NB4 (cell line): ENCODE results near the gene AMPH.

ENCODE experiments used
- POLR2A ChIP-seq: IDR thresholded peaks from 2 replicates; pipeline ENCODE4 v1.6.1; 2011; ENCODE audit warnings: mild to moderate bottlenecking; ENCODE audit not compliant: insufficient read length; ENCODE audit errors: extremely low read depth
- TF ChIP-seq, protein P1 (sequence below): IDR thresholded peaks from one replicate; pipeline ENCODE4 v1.5.1; 2012; ENCODE audit warnings: low read depth, low read length

DNA sequence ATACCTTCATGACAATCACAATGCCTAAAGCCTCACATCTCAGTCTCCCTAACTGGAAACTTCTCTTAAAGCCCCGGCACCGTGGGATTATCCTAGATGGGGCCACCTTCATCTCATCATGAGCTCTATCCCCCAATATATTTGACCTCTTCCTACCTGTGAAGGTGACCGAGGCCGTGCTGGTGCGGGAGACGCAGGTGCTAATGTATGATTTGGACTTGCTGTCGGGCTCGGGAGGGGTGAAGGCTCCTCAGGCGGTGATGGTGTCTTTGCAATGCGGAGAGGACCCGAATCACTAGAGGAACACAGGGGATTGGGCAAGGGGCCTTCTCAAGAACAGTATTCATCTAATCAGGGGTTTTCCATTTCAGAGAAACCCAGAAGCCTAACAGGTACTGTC, 168.4 kb downstream of the AMPH start:
- TF ChIP-seq POLR2A: no peak
- TF ChIP-seq, protein P1, sequence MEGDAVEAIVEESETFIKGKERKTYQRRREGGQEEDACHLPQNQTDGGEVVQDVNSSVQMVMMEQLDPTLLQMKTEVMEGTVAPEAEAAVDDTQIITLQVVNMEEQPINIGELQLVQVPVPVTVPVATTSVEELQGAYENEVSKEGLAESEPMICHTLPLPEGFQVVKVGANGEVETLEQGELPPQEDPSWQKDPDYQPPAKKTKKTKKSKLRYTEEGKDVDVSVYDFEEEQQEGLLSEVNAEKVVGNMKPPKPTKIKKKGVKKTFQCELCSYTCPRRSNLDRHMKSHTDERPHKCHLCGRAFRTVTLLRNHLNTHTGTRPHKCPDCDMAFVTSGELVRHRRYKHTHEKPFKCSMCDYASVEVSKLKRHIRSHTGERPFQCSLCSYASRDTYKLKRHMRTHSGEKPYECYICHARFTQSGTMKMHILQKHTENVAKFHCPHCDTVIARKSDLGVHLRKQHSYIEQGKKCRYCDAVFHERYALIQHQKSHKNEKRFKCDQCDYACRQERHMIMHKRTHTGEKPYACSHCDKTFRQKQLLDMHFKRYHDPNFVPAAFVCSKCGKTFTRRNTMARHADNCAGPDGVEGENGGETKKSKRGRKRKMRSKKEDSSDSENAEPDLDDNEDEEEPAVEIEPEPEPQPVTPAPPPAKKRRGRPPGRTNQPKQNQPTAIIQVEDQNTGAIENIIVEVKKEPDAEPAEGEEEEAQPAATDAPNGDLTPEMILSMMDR: no peak
